Measurements from ENCODE around the gene C16orf82.

DNA sequence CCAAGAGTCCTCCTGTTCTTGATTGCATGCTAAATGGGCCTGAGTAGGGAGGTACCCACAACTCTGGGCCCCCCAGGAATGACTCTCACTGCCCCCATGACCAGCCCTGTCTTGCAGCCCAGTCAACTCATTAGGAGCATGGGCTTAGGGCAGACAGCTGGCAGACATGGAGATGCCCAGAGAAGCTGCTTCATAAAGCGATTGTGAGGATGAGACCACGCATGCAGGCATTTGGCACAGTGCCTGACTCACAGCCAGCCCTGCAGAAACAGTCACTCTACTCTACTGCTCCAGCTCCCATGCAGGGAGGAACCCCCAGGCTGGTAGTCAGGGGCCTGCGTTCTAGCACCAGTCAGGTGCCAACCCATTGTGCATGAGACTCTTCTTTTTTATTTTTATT lies 8.4 kb upstream of the C16orf82 start:
- no peak for TF ChIP-seq YY1 (IDR thresholded peaks at IDR 0.05; ENCODE audit: insufficient read depth, insufficient read length)
- TF ChIP-seq ZNF274 (IDR thresholded peaks at IDR 0.05; ENCODE audit: low read depth, low read length), result no peak
